Keratinocyte (primary cell): ENCODE measurements around the gene TOM1. TPM values are rescaled to one million over a fixed set of nuclear protein-coding genes. Genes with fewer than 3 reads are reported as not detected.

Source experiments
- DNase-seq: peaks from one replicate; pipeline ENCODE4 v3.0.0-alpha.2; 2011; ENCODE audit warnings: low read depth, missing footprints, low spot score
- FAIRE-seq: peaks from 2 replicates; lab custom pipeline; 2011; peaks lifted over from hg19 to GRCh38; lab: Jason Lieb, UNC
- H2AFZ ChIP-seq: 2 replicates; pipeline ENCODE4 v1.6.0; 2012; ENCODE audit warnings: low read length, control low read depth, inconsistent platforms; ENCODE audit not compliant: control insufficient read depth
- H3K27ac ChIP-seq: 2 replicates; pipeline ENCODE4 v1.5.1; 2011; ENCODE audit warnings: low read length; ENCODE audit not compliant: control insufficient read depth, insufficient read depth
- H3K27me3 ChIP-seq: 3 replicates; pipeline ENCODE4 v1.6.0; 2011; ENCODE audit warnings: low read length; ENCODE audit not compliant: control insufficient read depth, insufficient read depth; ENCODE audit errors: extremely low read depth
- H3K36me3 ChIP-seq, 2 experiments: 2 replicates in 1 of 2; 3 replicates in 1 of 2; pipeline ENCODE4 v1.5.1; 2011; ENCODE audit warnings: low read length in 2 of 2, mild to moderate bottlenecking in 1 of 2; ENCODE audit not compliant: control insufficient read depth in 2 of 2, insufficient read depth in 2 of 2; ENCODE audit errors: extremely low read depth in 1 of 2
- H3K4me1 ChIP-seq: 3 replicates; pipeline ENCODE4 v1.5.1; 2011; ENCODE audit warnings: low read length; ENCODE audit not compliant: control insufficient read depth, insufficient read depth; ENCODE audit errors: extremely low read depth
- H3K4me2 ChIP-seq: 3 replicates; pipeline ENCODE4 v1.6.0; 2011; ENCODE audit warnings: low read depth, low read length; ENCODE audit not compliant: control insufficient read depth, insufficient read depth; ENCODE audit errors: extremely low read depth
- H3K4me3 ChIP-seq, 3 experiments: fragments of 200-600 bp in 1 of 3; sonication (generic) in 1 of 3; 2 replicates in 2 of 3; 3 replicates in 1 of 3; pipeline ENCODE4 v1.5.1; 2011 to 2016; ENCODE audit warnings: low read length in 3 of 3, mild to moderate bottlenecking in 3 of 3, control low read depth in 2 of 3, inconsistent platforms in 1 of 3, low read depth in 1 of 3, mixed read lengths in 1 of 3, mixed run types in 1 of 3, moderate library complexity in 1 of 3; ENCODE audit not compliant: control insufficient read depth in 2 of 3, insufficient read depth in 2 of 3; ENCODE audit errors: extremely low read depth in 1 of 3
- H3K79me2 ChIP-seq: 2 replicates; pipeline ENCODE4 v1.6.0; 2012; ENCODE audit warnings: low read length; ENCODE audit not compliant: control insufficient read depth, insufficient read depth
- H3K9ac ChIP-seq: 3 replicates; pipeline ENCODE4 v1.6.0; 2011; ENCODE audit warnings: low read length; ENCODE audit not compliant: control insufficient read depth, insufficient read depth; ENCODE audit errors: extremely low read depth
- H3K9me1 ChIP-seq: 3 replicates; pipeline ENCODE4 v1.6.0; 2011; ENCODE audit warnings: low read length; ENCODE audit not compliant: control insufficient read depth, insufficient read depth; ENCODE audit errors: extremely low read depth
- H3K9me3 ChIP-seq: 2 replicates; pipeline ENCODE4 v1.5.1; 2012; ENCODE audit warnings: low read depth, low read length; ENCODE audit not compliant: control insufficient read depth
- H4K20me1 ChIP-seq: 3 replicates; pipeline ENCODE4 v1.6.0; 2011; ENCODE audit warnings: low read length; ENCODE audit not compliant: control insufficient read depth, insufficient read depth; ENCODE audit errors: extremely low read depth
- CTCF ChIP-seq, 3 experiments: IDR thresholded peaks in 1 of 3; conservative IDR thresholded peaks in 1 of 3; optimal IDR thresholded peaks in 1 of 3; 2 replicates in 2 of 3; 3 replicates in 1 of 3; pipeline versions ENCODE3 to v1.5.1; 2011; ENCODE audit warnings: low read length in 3 of 3, mild to moderate bottlenecking in 3 of 3, moderate library complexity in 2 of 3, control low read depth in 1 of 3, inconsistent platforms in 1 of 3; ENCODE audit not compliant: insufficient read depth in 2 of 3; ENCODE audit errors: extremely low read depth in 1 of 3
- EZH2 ChIP-seq: IDR thresholded peaks from one replicate; pipeline ENCODE4 v1.6.1; 2012; ENCODE audit warnings: inconsistent platforms, mild to moderate bottlenecking, low read length, moderate library complexity
- dilution Hi-C: fragments of 300-500 bp; cut with MboI; formaldehyde crosslinking; loops from one replicate; pipeline ENCODE4 v1.7.0; 2020; ENCODE audit warnings: low sequenced_read_pairs; ENCODE audit not compliant: extremely low pct_ligation_motif_present
- polyA plus RNA-seq, 5 experiments: library from polyadenylated mRNA; depleted of rRNA in 3 of 5; stranded (reverse) in 3 of 5; stranded (forward) in 1 of 5; unstranded in 1 of 5; fragments of >200 nt; gene quantifications; 1 replicate in 1 of 5; 2 replicates in 3 of 5; 3 replicates in 1 of 5; pipeline versions ENCODE4 v1.2.1 to v1.2.3, GENCODE V29; 2011 to 2012; ENCODE audit warnings: missing spikeins in 2 of 5, low read depth in 1 of 5, low replicate concordance in 1 of 5

The TOM1 gene
- polyA plus RNA-seq, 1 donor (not counting 4 experiments of a cell fraction or from before 2014, with no cell fraction given): 17.4 TPM

DNA sequence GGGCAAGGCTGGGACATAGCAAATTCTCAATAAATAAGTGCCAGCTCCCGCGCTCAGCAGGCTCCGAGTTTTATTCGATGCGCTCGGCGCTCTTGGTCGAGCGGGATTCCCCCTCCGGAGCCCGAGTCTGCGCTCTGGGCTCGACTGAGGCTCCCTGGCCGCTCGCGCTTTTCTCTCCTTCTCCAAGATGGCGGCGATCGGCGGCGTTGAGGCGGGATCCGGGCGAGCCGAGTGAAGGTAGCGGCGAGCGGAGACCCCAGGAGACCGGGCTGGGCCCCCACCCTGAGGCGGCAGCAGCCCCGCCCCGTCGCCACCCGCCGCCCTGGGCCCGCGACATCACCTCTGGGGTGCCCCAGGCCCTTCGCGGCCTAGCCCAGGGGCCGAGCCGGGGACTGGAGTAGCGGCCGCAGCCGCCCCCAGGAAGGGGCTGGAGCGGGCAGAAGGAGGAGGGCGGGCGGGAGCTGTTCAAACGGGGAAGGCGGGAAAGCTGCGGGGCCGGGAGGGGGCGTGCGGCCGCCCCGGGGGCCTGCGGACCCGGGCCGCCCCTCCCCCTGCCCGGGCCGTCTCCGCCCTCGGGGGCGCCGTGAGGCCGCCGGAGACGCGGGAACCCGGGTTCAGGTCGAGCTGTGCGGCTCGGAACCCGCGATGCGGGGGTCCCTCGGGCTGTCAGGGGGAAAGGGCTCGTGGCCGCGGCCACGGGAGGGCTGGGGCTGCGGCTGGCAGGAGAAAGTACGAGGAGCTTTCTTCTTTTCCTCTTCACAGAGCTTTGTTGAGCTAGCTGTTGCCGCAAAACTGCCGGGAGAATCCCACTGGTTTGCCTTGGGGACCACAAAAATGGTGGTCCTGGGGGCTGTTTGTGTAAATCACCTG lies 42.1 kb upstream of the TOM1 start, which contains the start of gene HMGXB4:
HMGXB4 (plus strand) TSS at position 173 of the 870 bp plus-strand sequence. CDS start 4,898 bp downstream, outside the sequence.
- DNase-seq (no peak), FAIRE-seq (no peak)
- peaks cover 32% of the 10 kb centered on the region for H3K79me2 ChIP-seq
- no peak for TF ChIP-seq EZH2
- no peak for TF ChIP-seq CTCF (optimal IDR thresholded peaks at IDR 0.05 in 1 of 3, IDR thresholded peaks at IDR 0.05 in 1 of 3, conservative IDR thresholded peaks at IDR 0.05 in 1 of 3; ENCODE audit: extremely low read depth in 1 of 3, insufficient read depth in 2 of 3, low read length in 3 of 3)
- peak within 1 kb of the TSS; percentile 91 for H3K9ac ChIP-seq
- H3K27me3 ChIP-seq: no peaks in the 10 kb centered on the region
- H3K4me3 ChIP-seq: peak within 1 kb of the TSS; percentile 69 to 88 (median 75)
- H3K27ac ChIP-seq: peak within 1 kb of the TSS; percentile 84
- H3K9me1 ChIP-seq: no peaks in the 10 kb centered on the region
- H3K4me1 ChIP-seq: peaks cover 9% of the 10 kb centered on the region
- no peaks in the 10 kb centered on the region for H3K9me3 ChIP-seq
- peaks cover 1 to 8% of the 10 kb centered on the region in 2 experiments for H3K36me3 ChIP-seq
- no peaks in the 10 kb centered on the region for H4K20me1 ChIP-seq
- peak within 1 kb of the TSS; percentile 99 for H3K4me2 ChIP-seq
- dilution Hi-C loops: no loop called here
- peak within 1 kb of the TSS; percentile 87 for H2AFZ ChIP-seq

DNA sequence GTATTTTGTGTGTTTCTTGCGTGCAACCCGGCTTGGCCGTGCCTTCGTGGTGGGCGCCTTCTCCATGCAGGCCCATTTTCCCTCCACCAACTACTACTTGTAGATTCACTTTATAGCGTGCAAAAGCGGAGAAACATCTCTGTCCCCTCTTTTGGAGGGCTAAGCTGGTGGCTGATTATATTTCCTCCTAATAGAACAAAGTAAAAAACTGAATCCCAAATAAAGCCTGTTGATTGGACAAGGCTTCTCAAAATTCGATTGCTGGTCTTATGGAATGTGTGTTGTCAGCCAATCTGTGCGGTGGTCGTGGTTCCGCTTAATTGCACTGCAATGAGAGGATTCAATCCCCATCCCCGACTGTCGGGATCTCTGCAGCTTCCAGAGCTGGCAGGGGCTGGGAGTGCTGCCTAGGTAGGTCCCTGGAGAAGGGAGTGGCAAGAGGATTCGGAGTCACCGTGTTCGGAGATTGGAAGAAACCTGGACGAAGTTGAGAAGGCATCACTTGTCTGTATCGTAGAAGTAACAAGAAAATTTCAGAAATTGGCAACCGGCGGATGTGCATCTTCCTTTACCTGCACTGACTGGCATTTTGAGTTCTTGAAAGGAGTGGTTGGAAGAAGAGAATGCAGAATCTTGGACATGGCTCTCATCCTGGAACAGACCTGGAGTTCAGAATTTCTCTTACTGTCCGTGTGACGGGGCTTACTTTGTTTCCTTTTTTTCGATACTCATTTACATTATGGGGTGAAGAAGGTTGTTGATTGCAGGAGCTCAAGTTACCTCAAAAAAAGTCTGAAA lies 41.3 kb upstream of the TOM1 start:
- FAIRE-seq: peak; percentile 34
- Histone ChIP-seq H3K27ac (peak overlapping the region; percentile 84), H3K9ac (peak overlapping the region; percentile 91), H2AFZ (peak overlapping the region; percentile 37), H3K9me3 (no peaks in the 10 kb centered on the region), H3K79me2 (peaks cover 32% of the 10 kb centered on the region), H3K4me3 (peak overlapping the region; percentile 69 to 88 (median 75)), H3K27me3 (no peaks in the 10 kb centered on the region), H3K36me3 (peaks cover 3 to 12% of the 10 kb centered on the region in 2 experiments), H4K20me1 (no peaks in the 10 kb centered on the region), H3K4me2 (peak overlapping the region; percentile 99), H3K9me1 (no peaks in the 10 kb centered on the region), H3K4me1 (peaks cover 9% of the 10 kb centered on the region)
- no peak for DNase-seq
- no peak for TF ChIP-seq CTCF (optimal IDR thresholded peaks at IDR 0.05 in 1 of 3, IDR thresholded peaks at IDR 0.05 in 1 of 3, conservative IDR thresholded peaks at IDR 0.05 in 1 of 3; ENCODE audit: extremely low read depth in 1 of 3, insufficient read depth in 2 of 3, low read length in 3 of 3)
- TF ChIP-seq EZH2: no peak
- dilution Hi-C loops: no loop called here
